T-cell (primary cell): ENCODE data around the gene ACTL8. TPM values are rescaled to one million over a fixed set of nuclear protein-coding genes. Genes with fewer than 3 reads are reported as not detected.

Experiments
- ATAC-seq, 4 experiments: fragments of 200-7000 bp in 3 of 4; fragments of 150-1000 bp in 1 of 4; cut with Tn5 transposase; replicated peaks in 1 of 4; 1 replicate in 3 of 4; 2 replicates in 1 of 4; pipeline ENCODE4 v1.10.0; 2021; ENCODE audit warnings: moderate library complexity in 3 of 4, mild to moderate bottlenecking in 2 of 4, moderate number of reproducible peaks in 1 of 4
- CTCF ChIA-PET, 2 donors: fragments of 300-600 bp; sonication (Branson Sonifier 250); formaldehyde crosslinking; loops; one replicate each; lab custom pipeline; 2022; ENCODE audit warnings: antibody characterized with exemption in 2 of 2; lab: Charles Lee
- POLR2A ChIA-PET, 2 donors: fragments of 300-600 bp; sonication (Branson Sonifier 250); formaldehyde crosslinking; loops; one replicate each; lab custom pipeline; 2022; ENCODE audit warnings: antibody characterized with exemption in 2 of 2; lab: Charles Lee
- DNase-seq, 35 experiments: peaks; one replicate each; pipeline versions ENCODE4 v3.0.0 to v3.0.0-alpha.2; 2013 to 2023
- H3K27ac ChIP-seq: one replicate; pipeline ENCODE4 v1.5.1; 2013; ENCODE audit warnings: low read length
- H3K27me3 ChIP-seq, 2 experiments: replicated peaks in 1 of 2; 1 replicate in 1 of 2; 2 replicates in 1 of 2; pipeline versions ENCODE4 v1.6.1 to v1.7.0; 2013; ENCODE audit warnings: low read length in 1 of 2, mixed read lengths in 1 of 2; ENCODE audit not compliant: control insufficient read depth in 2 of 2, insufficient read depth in 2 of 2; ENCODE audit errors: extremely low read depth in 1 of 2
- H3K36me3 ChIP-seq, 2 donors: 1 replicate in 1 of 2; 2 replicates in 1 of 2; pipeline versions ENCODE4 v1.6.1 to v1.7.0; 2013; ENCODE audit warnings: low read length in 1 of 2; ENCODE audit not compliant: control insufficient read depth in 2 of 2, insufficient read depth in 1 of 2; ENCODE audit errors: extremely low read depth in 1 of 2
- H3K4me1 ChIP-seq, 2 experiments: 1 replicate in 1 of 2; 2 replicates in 1 of 2; pipeline versions ENCODE4 v1.6.1 to v1.7.0; 2013; ENCODE audit warnings: low read length in 2 of 2, mixed read lengths in 1 of 2; ENCODE audit not compliant: insufficient read depth in 2 of 2, control insufficient read depth in 1 of 2; ENCODE audit errors: extremely low read depth in 1 of 2
- H3K4me3 ChIP-seq, 2 donors: 1 replicate in 1 of 2; 2 replicates in 1 of 2; pipeline versions ENCODE4 v1.5.1 to v1.7.0; 2013; ENCODE audit warnings: mild to moderate bottlenecking in 2 of 2, low read length in 1 of 2, moderate library complexity in 1 of 2; ENCODE audit not compliant: control insufficient read depth in 1 of 2; ENCODE audit errors: extremely low read depth in 1 of 2
- H3K9me3 ChIP-seq: 2 replicates; pipeline ENCODE4 v1.7.0; 2013
- H3K27ac Mint-ChIP-seq, 2 donors: one replicate each; pipeline ENCODE4 v1.8.0; 2020 to 2021; ENCODE audit warnings: mild to moderate bottlenecking in 2 of 2, mixed read lengths in 2 of 2
- H3K27me3 Mint-ChIP-seq, 2 donors: one replicate each; pipeline ENCODE4 v1.8.0; 2021 to 2022; ENCODE audit warnings: mixed read lengths in 2 of 2
- H3K36me3 Mint-ChIP-seq: one replicate; pipeline ENCODE4 v1.8.0; 2021; ENCODE audit warnings: mixed read lengths
- H3K4me1 Mint-ChIP-seq, 3 donors: one replicate each; pipeline ENCODE4 v1.8.0; 2020 to 2022; ENCODE audit warnings: mixed read lengths in 3 of 3, mild to moderate bottlenecking in 1 of 3
- H3K4me3 Mint-ChIP-seq, 3 donors: one replicate each; pipeline ENCODE4 v1.8.0; 2020 to 2022; ENCODE audit warnings: mild to moderate bottlenecking in 3 of 3, mixed read lengths in 3 of 3, moderate library complexity in 3 of 3
- H3K9me3 Mint-ChIP-seq, 3 donors: one replicate each; pipeline ENCODE4 v1.8.0; 2020 to 2022; ENCODE audit warnings: mixed read lengths in 3 of 3
- WGBS: methylation state at CpG from one replicate; pipeline ENCODE4 v1.1.5; 2013; ENCODE audit warnings: missing lambda C conversion rate; ENCODE audit not compliant: insufficient coverage; 5-methylcytosine and 5-hydroxymethylcytosine counted together
- total RNA-seq, 35 experiments: library from RNA in 6 of 35; stranded (reverse) in 6 of 35; fragments of 120-200 nt in 1 of 35; gene quantifications; one replicate each; pipeline versions ENCODE4 v1.2.1 to v1.2.4 and lab custom pipeline; 2013 to 2026

Gene ACTL8
- total RNA-seq, 5 donors from 2014 or later (not counting 1 experiment from before 2014, with no cell fraction given): not detected

DNA sequence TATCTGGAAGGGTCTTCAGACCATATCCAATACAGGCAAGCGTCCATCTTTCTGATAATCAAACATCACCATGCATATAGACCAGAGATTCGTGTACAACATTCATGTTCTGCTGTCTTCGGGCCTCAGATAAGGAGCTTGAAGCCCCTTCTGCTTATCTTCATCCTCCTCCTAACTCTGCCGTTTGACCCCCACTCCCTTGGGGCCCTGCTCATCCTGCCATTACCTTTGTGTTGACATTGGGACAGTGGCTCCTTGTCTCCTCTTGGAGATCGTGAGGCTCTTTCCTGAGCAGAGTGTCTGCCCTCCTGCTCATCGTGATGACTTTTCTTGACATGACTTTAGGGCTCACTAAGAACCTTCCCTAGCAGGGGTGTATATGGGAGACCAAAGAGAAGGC is 37.3 kb downstream of the ACTL8 start:
- Mint-ChIP-seq H3K27ac (no peak overlapping the region), H3K9me3 (no peaks in the 10 kb centered on the region), H3K27me3 (peaks cover 20 to 23% of the 10 kb centered on the region in 2 donors), H3K4me3 (no peak overlapping the region), H3K4me1 (peaks cover 0 to 2% (median 0%) of the 10 kb centered on the region in 3 donors), H3K36me3 (no peaks in the 10 kb centered on the region)
- no peaks in the 10 kb centered on the region for H3K4me1 ChIP-seq
- ChIA-PET POLR2A (no interaction called here), CTCF (no interaction called here)
- peaks cover 0 to 34% of the 10 kb centered on the region in 2 experiments for H3K27me3 ChIP-seq
- DNase-seq (no peak), ATAC-seq (no peak)
- no peak overlapping the region for H3K27ac ChIP-seq
- H3K4me3 ChIP-seq: no peak overlapping the region
- no peaks in the 10 kb centered on the region for H3K9me3 ChIP-seq
- no peaks in the 10 kb centered on the region for H3K36me3 ChIP-seq
- 85% methylated on average over 2 of the region's 6 CpGs for WGBS

GRCh38 chr1:17795081-17795809 is 40.1 kb downstream of the ACTL8 start:
- CTCF ChIA-PET: no interaction called here
- H3K4me1 Mint-ChIP-seq: peaks cover 0 to 6% (median 0%) of the 10 kb centered on the region in 3 donors
- no peaks in the 10 kb centered on the region for H3K4me1 ChIP-seq
- no peaks in the 10 kb centered on the region for H3K36me3 ChIP-seq
- H3K27ac Mint-ChIP-seq: no peak overlapping the region
- no peak overlapping the region for H3K4me3 ChIP-seq
- DNase-seq: no peak
- H3K36me3 Mint-ChIP-seq: no peaks in the 10 kb centered on the region
- H3K27ac ChIP-seq: no peak overlapping the region
- POLR2A ChIA-PET: no interaction called here
- H3K9me3 ChIP-seq: no peaks in the 10 kb centered on the region
- H3K27me3 Mint-ChIP-seq: peaks cover 20 to 30% of the 10 kb centered on the region in 2 donors
- no peak overlapping the region for H3K4me3 Mint-ChIP-seq
- H3K27me3 ChIP-seq: peaks cover 0 to 31% of the 10 kb centered on the region in 2 experiments
- 60% methylated on average over 12 of the region's 15 CpGs for WGBS
- ATAC-seq: no peak
- no peaks in the 10 kb centered on the region for H3K9me3 Mint-ChIP-seq

DNA sequence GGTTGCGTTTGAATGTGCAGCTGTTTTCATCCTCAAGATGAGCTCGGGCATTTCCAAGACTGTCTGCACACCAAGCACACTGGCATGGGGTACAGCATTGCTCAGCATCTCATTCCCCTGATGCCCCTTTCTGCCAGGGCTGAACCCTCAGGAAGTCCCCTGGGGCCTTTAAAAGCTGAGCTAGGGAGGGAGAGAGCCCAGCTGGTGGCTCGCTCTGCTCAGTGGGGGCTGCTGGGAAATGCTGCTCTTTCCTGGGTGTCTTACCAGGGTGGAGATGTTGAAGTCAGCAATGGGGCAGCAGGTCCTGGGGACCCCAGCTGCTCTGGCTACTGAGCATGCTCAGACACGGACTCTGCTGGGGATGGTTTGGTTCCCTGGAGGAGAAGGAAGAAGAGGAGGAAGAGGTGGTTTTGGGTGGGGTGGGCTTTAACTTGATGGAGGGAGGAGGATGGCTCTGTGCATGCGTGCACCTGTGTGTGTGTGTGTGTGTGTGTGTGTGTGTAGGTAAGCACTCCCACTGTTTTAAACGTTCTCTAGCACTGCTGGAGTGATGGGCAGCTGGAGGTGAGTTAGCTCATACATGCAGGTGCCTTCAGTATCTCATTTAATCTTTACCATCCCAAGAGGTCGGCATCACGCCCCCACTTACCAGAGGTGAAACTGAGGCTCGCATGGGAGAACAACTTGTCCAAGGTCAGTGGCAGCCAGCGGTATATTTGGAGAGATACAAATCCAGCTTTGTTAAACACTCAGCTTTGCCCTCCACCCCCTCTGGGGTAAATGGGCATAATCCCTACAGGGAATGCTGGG is 40.9 kb downstream of the ACTL8 start:
- H3K4me3 Mint-ChIP-seq: no peak overlapping the region
- ATAC-seq (no peak), DNase-seq (no peak)
- peaks cover 0 to 6% (median 0%) of the 10 kb centered on the region in 3 donors for H3K4me1 Mint-ChIP-seq
- H3K36me3 ChIP-seq: no peaks in the 10 kb centered on the region
- no peak overlapping the region for H3K27ac Mint-ChIP-seq
- no peaks in the 10 kb centered on the region for H3K9me3 Mint-ChIP-seq
- no peak overlapping the region for H3K27ac ChIP-seq
- CTCF ChIA-PET: no interaction called here
- POLR2A ChIA-PET: no interaction called here
- no peaks in the 10 kb centered on the region for H3K36me3 Mint-ChIP-seq
- H3K27me3 ChIP-seq: peaks cover 0 to 29% of the 10 kb centered on the region in 2 experiments
- H3K27me3 Mint-ChIP-seq: peaks cover 20 to 30% of the 10 kb centered on the region in 2 donors
- 66% methylated on average over 4 of the region's 10 CpGs for WGBS
- H3K4me1 ChIP-seq: no peaks in the 10 kb centered on the region
- no peaks in the 10 kb centered on the region for H3K9me3 ChIP-seq
- no peak overlapping the region for H3K4me3 ChIP-seq

DNA sequence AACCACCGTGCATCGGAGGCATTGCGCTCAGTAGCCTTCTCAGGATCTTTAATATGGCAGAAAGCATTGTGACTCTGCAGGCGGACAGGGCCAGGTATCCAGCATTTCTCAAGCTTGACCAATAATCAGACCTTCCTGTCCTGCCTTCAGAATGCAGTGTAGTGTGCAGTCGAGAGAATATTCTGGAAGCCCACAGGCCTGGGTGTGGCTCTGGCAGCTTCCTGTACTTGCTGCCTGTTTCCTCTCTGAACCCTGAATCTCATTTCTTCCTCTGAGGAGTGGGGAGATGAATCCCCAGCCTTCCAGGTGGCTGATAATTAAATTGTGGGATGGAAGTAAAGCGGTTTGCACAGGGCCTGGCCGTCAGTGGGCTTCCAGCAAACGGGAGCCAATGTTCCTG is 42.3 kb downstream of the ACTL8 start:
- Mint-ChIP-seq H3K27ac (no peak overlapping the region), H3K9me3 (no peaks in the 10 kb centered on the region), H3K4me3 (no peak overlapping the region), H3K36me3 (no peaks in the 10 kb centered on the region), H3K27me3 (peaks cover 24 to 26% of the 10 kb centered on the region in 2 donors), H3K4me1 (peaks cover 0 to 6% (median 0%) of the 10 kb centered on the region in 3 donors)
- Histone ChIP-seq H3K27ac (no peak overlapping the region), H3K9me3 (no peaks in the 10 kb centered on the region), H3K4me1 (no peaks in the 10 kb centered on the region), H3K36me3 (no peaks in the 10 kb centered on the region), H3K27me3 (peaks cover 0 to 27% of the 10 kb centered on the region in 2 experiments), H3K4me3 (no peak overlapping the region)
- CTCF ChIA-PET: no interaction called here
- DNase-seq (no peak), ATAC-seq (no peak)
- POLR2A ChIA-PET: no interaction called here
- 73% methylated on average over 8 of the region's 8 CpGs for WGBS

DNA sequence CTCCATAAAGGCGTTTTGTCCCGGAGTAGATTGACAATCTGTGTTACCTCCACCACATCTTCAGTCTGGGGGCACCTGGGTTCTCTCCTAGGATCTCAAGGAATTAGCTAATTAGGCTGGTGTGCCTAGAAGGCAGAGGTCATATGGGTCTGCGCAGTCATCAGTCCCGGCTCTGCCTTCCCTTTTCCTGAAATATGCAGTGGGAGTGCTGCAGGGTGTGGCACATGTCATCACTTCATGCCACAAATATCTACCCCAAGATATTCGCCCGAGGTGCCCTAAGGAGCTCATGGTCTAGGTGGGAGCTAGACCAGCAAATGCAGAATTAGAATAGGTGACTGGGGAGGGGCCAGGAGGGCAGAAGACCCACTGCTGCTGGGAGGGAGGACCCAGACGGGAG is 42.9 kb downstream of the ACTL8 start:
- Histone ChIP-seq H3K27me3 (peaks cover 0 to 25% of the 10 kb centered on the region in 2 experiments), H3K36me3 (no peaks in the 10 kb centered on the region), H3K9me3 (no peaks in the 10 kb centered on the region), H3K4me3 (no peak overlapping the region), H3K4me1 (no peaks in the 10 kb centered on the region), H3K27ac (no peak overlapping the region)
- Mint-ChIP-seq H3K4me3 (no peak overlapping the region), H3K9me3 (no peaks in the 10 kb centered on the region), H3K4me1 (peaks cover 0 to 6% (median 0%) of the 10 kb centered on the region in 3 donors), H3K27me3 (peaks cover 21 to 22% of the 10 kb centered on the region in 2 donors), H3K36me3 (no peaks in the 10 kb centered on the region), H3K27ac (no peak overlapping the region)
- ATAC-seq: no peak
- DNase-seq: no peak
- ChIA-PET POLR2A (no interaction called here), CTCF (no interaction called here)
- 40% methylated on average over 1 of the region's 7 CpGs for WGBS

- H3K9me3 ChIP-seq: no peaks in the 10 kb centered on the region
- no peak overlapping the region for H3K4me3 ChIP-seq
- no peaks in the 10 kb centered on the region for H3K36me3 Mint-ChIP-seq
- H3K4me1 Mint-ChIP-seq: peaks cover 0 to 6% (median 0%) of the 10 kb centered on the region in 3 donors
- H3K36me3 ChIP-seq: no peaks in the 10 kb centered on the region
- no peak overlapping the region for H3K27ac ChIP-seq
- CTCF ChIA-PET: no interaction called here
- no peak overlapping the region for H3K4me3 Mint-ChIP-seq
- H3K27me3 ChIP-seq: peaks cover 0 to 18% of the 10 kb centered on the region in 2 experiments
- POLR2A ChIA-PET: no interaction called here
- H3K27me3 Mint-ChIP-seq: peaks cover 19 to 20% of the 10 kb centered on the region in 2 donors
- no peak for DNase-seq
- H3K4me1 ChIP-seq: no peaks in the 10 kb centered on the region
- WGBS: 83% methylated on average over 3 of the region's 16 CpGs
- ATAC-seq: no peak
- no peaks in the 10 kb centered on the region for H3K9me3 Mint-ChIP-seq
- no peak overlapping the region for H3K27ac Mint-ChIP-seq
These were observed 43.8 kb downstream of the ACTL8 start for GRCh38 chr1:17798799-17799382.
